GM15510 (cell line): ENCODE results near the gene NOXA1.

Source experiments
- POLR2A ChIP-seq: IDR thresholded peaks from 3 replicates; pipeline ENCODE4 v1.6.1; 2011; ENCODE audit warnings: borderline replicate concordance; ENCODE audit not compliant: insufficient read length; ENCODE audit errors: extremely low read depth

The NOXA1 gene

DNA sequence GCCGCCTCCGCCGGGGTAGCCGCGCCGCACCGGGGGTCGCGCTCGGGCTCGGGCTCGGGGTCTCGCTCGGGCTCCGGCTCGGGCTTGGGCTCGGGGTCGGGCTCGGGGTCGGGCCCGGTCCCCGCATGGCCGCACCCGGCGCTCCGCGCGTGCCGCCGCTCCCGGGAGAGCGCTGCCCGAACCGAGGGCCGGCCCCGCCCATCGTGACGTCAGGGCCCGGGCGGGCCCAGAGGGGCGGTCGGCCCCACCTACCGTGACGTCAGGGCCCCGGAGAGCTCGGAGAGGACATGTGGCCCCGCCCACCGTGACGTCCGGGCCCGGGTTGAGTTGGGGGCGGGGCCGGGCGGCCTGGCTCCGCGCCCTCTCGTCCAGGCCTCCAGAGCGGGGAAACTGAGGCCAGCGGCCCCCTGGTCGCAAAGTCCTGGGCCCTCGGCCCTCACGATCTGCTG lies 36.0 kb downstream of the NOXA1 start, which contains the start of gene NSMF:
NSMF (minus strand) TSS at position 183 of the 449 bp plus-strand sequence. CDS start 232 bp downstream, outside the sequence.
- TF ChIP-seq POLR2A = peak; percentile 75

DNA sequence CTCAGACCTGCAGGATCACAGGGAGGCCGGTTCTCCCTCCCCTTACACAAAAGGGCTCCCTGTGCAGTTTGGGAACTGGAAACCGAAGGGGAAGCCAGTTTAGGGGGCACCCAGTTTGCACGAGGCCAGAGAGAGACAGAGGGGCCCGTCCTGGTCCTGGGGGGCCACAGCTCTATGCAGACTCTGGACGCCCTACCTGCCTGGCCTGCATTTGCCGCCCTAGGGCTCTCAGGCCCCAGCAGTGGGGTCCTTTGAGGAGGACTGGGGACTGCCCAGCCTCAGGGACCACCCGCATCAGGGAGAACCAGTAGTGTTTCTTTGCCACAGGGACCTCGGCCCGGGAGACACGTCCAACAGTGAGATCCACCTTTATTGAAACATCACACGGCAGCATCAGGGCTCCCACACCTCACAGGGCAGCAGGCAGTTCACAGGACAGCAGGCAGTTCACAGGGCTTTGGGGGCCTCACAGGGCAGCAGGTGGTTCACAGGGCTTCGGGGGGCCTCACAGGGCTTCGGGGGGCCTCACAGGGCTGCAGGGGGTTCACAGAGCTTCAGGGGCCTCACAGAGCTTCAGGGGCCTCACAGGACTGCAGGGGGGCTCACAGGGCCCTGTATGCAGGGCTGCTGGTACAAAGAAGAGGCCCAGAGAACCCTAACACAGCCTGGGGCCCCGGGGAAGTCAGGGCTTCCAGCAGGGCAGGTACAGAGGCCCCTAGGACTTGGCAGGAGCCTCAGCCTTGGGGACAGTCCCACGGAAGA lies 36.6 kb downstream of the NOXA1 start:
- TF ChIP-seq POLR2A = no peak

DNA sequence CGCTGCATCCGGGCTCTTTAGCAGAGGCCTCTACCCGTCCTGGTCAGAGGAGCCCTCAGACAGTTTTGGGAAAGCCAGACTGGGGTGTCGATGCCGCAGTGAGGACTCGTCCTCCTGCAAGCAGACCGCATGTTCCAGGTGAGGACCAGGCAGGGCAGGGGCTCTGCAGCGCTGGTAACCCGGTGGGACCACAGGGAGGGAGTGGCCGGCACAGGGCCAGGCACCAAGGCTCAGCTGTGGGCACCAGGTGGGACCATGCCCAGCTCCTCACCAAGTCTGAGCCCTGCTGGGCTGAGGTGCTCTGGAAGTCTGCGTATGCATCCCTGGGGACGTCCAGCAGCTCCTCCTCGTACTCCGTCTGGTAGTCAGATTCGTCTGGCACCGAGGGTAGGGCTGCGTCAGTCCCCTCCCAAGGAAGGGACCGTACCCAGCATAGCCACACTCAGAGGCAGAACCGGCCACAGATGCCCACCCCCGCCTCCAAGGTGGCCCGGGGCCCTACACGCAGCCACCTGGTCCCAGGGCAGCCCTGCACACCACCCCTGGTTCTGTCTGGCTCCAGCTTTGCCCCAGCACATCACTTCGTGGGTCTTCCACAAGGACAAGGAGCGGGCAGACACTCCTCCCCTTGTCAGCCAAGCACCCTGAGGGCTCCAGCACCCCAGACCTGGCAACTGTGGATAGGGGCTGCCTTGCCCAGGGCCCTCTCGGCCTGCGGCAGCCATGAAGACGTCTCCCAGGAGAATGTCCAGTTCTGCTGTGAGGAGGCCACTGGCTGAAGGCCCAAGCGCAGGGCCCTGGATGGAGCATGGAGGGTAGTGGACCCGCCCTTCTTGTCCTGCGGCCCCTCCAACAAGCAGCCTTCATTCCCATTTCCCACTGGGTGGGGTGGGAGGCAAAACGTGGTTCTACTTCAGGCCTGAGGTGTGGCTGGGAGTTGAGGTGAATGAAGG lies 37.4 kb downstream of the NOXA1 start:
- no peak for TF ChIP-seq POLR2A

DNA sequence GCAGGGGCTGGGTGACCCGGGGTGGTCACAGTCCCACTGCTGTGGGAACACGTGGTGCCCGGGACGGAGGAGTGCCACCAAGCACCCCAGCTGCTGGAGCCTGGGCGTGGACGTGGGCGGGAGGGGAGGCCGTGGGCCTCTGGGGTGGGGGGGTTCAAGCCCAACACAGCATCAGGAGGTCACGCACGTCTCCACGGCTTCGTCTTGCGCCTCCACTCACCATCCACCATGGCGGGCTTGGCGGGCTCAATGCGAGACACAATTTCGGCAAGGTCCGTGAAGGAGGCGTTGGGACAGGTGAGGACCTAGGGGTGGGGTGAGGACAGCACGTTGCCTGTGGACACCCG lies 38.1 kb downstream of the NOXA1 start:
- no peak for TF ChIP-seq POLR2A

GRCh38 chr9:137461663-137462395 lies 38.6 kb downstream of the NOXA1 start:
- TF ChIP-seq POLR2A = no peak

GRCh38 chr9:137462396-137462985 lies 39.3 kb downstream of the NOXA1 start:
- TF ChIP-seq POLR2A = no peak

DNA sequence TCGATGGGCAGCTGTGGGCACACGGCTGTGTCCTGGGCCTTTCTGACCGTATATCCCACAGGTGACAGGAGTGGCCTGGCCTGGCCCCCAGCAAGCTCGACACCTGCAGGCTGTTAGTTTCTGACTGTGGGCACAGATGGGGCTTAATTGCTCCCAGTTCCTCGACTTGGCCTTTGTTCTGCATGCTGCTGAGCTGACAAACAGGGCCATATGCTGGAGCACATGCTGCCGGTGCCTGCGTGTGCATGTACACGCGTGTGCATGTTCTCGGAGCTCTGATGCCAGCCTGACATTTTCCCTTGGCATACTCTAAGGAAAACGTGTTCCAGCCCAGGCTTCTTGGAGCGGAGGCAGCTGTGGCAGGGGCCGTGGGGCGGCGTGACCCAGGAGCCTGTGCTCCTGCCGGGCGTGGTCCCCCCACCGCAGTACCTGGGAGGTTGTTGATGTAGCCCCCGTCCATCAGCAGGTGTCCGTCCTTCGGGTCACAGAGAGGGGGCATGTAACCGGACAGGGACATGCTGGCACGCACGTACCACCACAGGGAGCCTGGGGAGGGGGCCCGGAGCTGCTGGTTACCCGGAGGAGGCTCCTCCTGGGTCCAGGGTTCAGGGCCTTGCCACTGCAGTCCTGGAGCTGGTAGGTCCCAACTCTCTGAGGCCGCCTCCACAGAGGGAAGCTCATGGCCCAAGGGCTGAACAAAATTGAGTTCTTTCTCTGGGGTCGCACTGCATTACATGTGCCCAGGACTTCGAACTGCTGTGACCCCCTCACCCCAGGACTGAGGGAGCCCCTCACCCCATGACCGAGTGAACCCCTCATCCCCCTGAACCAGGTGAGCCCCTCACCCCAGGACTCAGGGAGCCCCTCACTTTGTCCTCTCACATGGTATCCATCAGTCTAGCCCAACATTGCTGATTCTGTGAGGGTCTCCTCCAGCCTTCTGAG lies 40.1 kb downstream of the NOXA1 start:
- no peak for TF ChIP-seq POLR2A

GRCh38 chr9:137463931-137464290 lies 40.7 kb downstream of the NOXA1 start:
- no peak for TF ChIP-seq POLR2A

DNA sequence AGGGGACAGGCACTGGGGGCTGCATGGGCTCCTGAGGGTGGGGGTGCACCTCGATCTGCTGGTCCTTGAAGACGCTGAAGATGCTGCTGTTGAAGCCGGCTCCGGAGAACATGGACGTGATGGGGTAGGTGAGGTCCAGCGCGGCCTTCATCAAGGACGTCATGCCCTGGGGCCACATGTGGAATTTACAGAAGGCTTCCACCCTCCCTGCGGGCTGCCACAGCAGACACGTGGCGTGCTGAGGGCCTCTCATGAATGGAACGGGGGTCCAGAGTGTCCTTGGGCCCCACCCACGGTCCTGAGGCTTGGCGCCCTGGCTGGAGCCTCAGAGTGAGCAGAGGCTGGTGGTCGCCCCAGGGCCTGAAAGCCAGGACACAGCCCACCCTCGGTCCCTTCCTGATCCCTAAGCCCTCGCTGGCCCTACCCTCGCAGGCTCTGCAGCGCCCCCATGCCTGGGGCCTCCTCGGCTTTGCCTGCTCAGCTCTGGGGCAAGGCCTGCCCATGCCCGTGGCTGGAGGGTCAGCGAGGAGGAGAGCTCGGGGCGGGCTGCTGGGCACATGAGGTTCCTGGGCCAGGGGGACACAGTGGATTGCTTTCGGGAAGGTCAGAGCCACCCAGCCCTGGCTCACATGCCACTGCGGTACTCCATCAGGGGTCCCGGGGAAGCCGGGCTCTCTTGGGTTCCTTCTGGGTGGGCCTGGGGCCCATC lies 41.3 kb downstream of the NOXA1 start:
- TF ChIP-seq POLR2A = no peak

DNA sequence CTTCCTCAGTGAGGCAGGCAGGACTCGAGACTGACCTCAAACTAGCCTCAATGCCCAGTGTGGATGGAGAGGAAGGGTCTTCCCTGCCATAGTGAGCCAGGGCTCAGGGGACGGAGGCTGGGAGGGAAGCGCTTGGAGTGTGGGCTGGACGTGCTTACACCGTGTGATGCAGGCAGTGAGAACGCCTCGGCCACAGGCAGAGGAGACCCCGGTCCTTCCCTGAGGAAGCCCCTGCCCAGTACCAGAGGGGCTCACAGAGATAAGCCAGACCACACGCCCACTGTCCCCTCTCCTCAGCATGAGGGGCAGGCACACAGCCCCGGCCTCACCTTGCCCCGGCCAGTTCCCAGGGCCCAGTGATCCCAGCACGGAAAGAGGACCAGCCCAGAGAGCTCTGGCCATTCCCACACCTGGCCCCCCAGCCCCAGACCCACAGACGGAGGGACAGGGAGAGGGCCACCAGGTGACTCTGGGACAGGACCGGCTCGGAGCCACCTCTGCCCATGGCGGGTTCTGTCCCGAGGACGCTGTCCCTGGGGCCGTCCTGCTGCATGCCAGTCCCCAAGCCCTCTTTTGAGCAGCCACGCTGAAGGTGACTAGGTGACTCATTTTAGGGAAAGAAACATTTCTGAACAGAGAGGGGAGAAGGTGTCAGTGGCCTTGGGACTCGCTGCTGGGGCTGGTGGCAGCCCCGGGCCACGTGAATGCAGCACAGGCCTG lies 42.0 kb downstream of the NOXA1 start:
- no peak for TF ChIP-seq POLR2A

GRCh38 chr9:137465720-137466388 lies 42.7 kb downstream of the NOXA1 start:
- no peak for TF ChIP-seq POLR2A

- no peak for TF ChIP-seq POLR2A
Measured at GRCh38 chr9:137467161-137467581, 44.0 kb downstream of the NOXA1 start.
